RWPE1 (cell line): ENCODE data around the gene DUSP11.

Experiments used
- CTCF ChIA-PET: fragments of 350-600 bp; sonication (Branson Sonifier 250); formaldehyde crosslinking; extraction: SDS; loops from one replicate; lab custom pipeline; 2021; lab: Yijun Ruan, JAX
- POLR2A ChIA-PET: fragments of 400-600 bp; formaldehyde crosslinking; extraction: SDS; loops from one replicate; lab custom pipeline; 2020; ENCODE audit warnings: antibody characterized with exemption; ENCODE audit not compliant: low non-redundant PET; lab: Yijun Ruan, JAX
- DNase-seq: peaks from one replicate; pipeline ENCODE4 v3.0.0; 2012; ENCODE audit warnings: low spot score
- H3K27ac ChIP-seq: fragments of 450-650 bp; 2 replicates; pipeline ENCODE4 v1.5.1; 2017
- TF ChIP-seq, protein P1 (sequence below): fragments of 450-650 bp; conservative IDR thresholded peaks from 2 replicates; pipeline ENCODE4 v1.5.1; 2017; ENCODE audit warnings: low read depth, mild to moderate bottlenecking

The DUSP11 gene

DNA sequence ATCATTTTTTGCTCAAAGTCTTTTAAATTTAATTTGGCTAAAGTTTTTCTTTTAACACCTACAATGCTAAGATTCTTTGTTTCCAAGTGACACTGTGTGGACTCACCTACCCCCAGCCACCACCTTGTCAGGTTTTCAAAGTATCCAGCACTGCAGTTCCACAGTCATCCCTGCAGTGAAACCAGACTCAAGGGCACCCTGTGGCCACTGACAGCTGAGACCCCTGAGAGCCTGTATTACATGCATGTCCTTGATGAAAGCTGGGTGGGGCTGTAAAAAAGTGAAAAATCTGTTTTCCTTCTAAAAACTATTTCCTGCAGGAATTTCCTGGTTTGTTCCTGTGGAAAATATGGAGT lies 62.7 kb downstream of the DUSP11 start:
- no peak for DNase-seq
- CTCF ChIA-PET, result no interaction called here
- H3K27ac ChIP-seq, result no peak overlapping the region
- TF ChIP-seq, protein P1, sequence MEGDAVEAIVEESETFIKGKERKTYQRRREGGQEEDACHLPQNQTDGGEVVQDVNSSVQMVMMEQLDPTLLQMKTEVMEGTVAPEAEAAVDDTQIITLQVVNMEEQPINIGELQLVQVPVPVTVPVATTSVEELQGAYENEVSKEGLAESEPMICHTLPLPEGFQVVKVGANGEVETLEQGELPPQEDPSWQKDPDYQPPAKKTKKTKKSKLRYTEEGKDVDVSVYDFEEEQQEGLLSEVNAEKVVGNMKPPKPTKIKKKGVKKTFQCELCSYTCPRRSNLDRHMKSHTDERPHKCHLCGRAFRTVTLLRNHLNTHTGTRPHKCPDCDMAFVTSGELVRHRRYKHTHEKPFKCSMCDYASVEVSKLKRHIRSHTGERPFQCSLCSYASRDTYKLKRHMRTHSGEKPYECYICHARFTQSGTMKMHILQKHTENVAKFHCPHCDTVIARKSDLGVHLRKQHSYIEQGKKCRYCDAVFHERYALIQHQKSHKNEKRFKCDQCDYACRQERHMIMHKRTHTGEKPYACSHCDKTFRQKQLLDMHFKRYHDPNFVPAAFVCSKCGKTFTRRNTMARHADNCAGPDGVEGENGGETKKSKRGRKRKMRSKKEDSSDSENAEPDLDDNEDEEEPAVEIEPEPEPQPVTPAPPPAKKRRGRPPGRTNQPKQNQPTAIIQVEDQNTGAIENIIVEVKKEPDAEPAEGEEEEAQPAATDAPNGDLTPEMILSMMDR, result no peak
- POLR2A ChIA-PET, result no interaction called here

DNA sequence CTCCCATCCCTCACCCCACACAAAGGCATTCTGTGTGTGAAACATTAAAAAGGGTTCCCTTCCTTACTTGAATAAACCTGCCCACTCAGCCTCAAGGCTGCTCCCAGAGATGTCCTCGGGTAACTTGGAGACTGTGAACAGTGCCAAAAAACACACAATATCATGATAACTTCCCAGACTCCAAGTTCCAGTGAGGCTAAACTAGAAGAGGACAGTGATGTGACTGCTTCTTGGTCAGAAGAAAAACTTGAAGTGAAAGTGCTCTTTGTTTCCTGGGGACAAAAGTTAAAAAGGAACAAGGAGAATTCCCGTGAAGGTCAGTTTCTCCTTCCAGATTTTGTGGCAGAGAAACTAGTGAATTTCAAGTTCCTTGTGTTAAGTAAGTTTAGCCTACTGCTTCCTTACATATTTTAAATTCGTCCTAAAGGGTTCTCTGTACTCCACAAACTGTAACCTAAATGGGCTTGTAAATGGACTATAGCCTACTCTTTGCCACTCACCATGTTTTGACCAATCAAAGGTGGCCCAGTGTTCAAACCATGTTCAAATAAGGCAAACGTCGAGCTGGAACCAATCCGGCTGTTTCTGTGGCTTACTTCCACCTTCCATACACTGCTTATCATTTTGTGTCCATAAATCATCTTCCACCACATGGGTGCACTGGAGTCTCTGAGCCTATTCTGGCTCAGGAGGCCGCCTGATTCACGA lies 63.2 kb downstream of the DUSP11 start:
- no peak for DNase-seq
- POLR2A ChIA-PET, result no interaction called here
- CTCF ChIA-PET, result no interaction called here
- no peak overlapping the region for H3K27ac ChIP-seq
- TF ChIP-seq, protein P1, result no peak

DNA sequence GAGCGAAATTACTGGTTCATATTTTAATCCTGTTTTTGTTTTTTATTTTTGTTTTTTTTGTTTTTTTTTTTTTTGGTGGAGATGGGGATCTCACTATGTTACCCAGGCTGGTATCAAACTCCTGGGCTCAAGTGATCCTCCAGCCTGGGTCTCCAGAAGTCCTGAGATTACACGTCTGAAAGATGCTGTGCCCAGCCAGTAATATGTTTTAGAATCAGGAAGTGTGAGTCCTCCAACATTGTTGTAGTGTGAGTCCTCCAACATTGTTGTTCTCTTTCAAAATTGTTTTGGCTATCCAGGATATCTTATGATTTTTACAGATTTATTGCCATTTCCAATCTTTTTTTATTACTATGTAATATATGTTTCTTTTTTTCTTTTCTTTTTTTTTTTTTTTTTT lies 65.8 kb downstream of the DUSP11 start:
- ChIA-PET CTCF (no interaction called here), POLR2A (no interaction called here)
- DNase-seq, result no peak
- TF ChIP-seq, protein P1, result no peak
- H3K27ac ChIP-seq, result no peak overlapping the region
